Liver (tissue), 9 donors: ENCODE data around the gene RAB14. TPM values are rescaled to one million over a fixed set of nuclear protein-coding genes. Genes with fewer than 3 reads are reported as not detected.

Source experiments
- DNase-seq: peaks from one replicate; pipeline ENCODE4 v3.0.0-alpha.2; 2017; ENCODE audit warnings: low spot score
- H3K27ac ChIP-seq, 2 donors: one replicate each; pipeline ENCODE4 v1.7.0; 2013; ENCODE audit warnings: inconsistent platforms in 2 of 2, low read length in 2 of 2, control low read depth in 1 of 2, low read depth in 1 of 2, mild to moderate bottlenecking in 1 of 2
- H3K27me3 ChIP-seq, 4 donors: one replicate each; pipeline versions ENCODE4 v1.6.1 to v1.7.0; 2013; ENCODE audit warnings: low read length in 3 of 4, inconsistent platforms in 1 of 4, mild to moderate bottlenecking in 1 of 4, moderate library complexity in 1 of 4; ENCODE audit not compliant: control insufficient read depth in 4 of 4, insufficient read depth in 4 of 4
- H3K36me3 ChIP-seq, 4 donors: one replicate each; pipeline versions ENCODE4 v1.6.1 to v1.7.0; 2013; ENCODE audit warnings: low read length in 3 of 4, mild to moderate bottlenecking in 3 of 4, low read depth in 1 of 4, moderate library complexity in 1 of 4; ENCODE audit not compliant: control insufficient read depth in 4 of 4, insufficient read depth in 3 of 4
- H3K4me1 ChIP-seq, 4 donors: one replicate each; pipeline versions ENCODE4 v1.6.1 to v1.7.0; 2013; ENCODE audit warnings: low read length in 3 of 4, mild to moderate bottlenecking in 3 of 4, moderate library complexity in 1 of 4; ENCODE audit not compliant: control insufficient read depth in 4 of 4, insufficient read depth in 4 of 4
- H3K4me3 ChIP-seq, 3 donors: one replicate each; pipeline versions ENCODE4 v1.6.1 to v1.7.0; 2013; ENCODE audit warnings: low read length in 3 of 3, control low read depth in 1 of 3, low read depth in 1 of 3, mild to moderate bottlenecking in 1 of 3
- H3K9ac ChIP-seq, 2 donors: one replicate each; pipeline ENCODE4 v1.7.0; 2013; ENCODE audit warnings: low read length in 2 of 2, mild to moderate bottlenecking in 2 of 2, moderate library complexity in 2 of 2, control low read depth in 1 of 2, low read depth in 1 of 2
- H3K9me3 ChIP-seq, 4 donors: one replicate each; pipeline versions ENCODE4 v1.6.1 to v1.7.0; 2013; ENCODE audit warnings: low read length in 3 of 4; ENCODE audit not compliant: control insufficient read depth in 4 of 4
- ATF3 ChIP-seq: IDR thresholded peaks from 2 replicates; pipeline ENCODE4 v1.6.1; 2016; ENCODE audit warnings: antibody characterized with exemption
- CTCF ChIP-seq: fragments of 150-350 bp; IDR thresholded peaks from 2 replicates; pipeline ENCODE4 v1.5.1; 2017; ENCODE audit warnings: improper control_type of control experiment, low read depth, low read length; ENCODE audit not compliant: missing input control
- EGR1 ChIP-seq, 2 donors: IDR thresholded peaks; 2 replicates each; pipeline ENCODE4 v1.6.1; 2016 to 2018; ENCODE audit warnings: antibody characterized with exemption in 2 of 2, low read depth in 2 of 2
- FOXA1 ChIP-seq: IDR thresholded peaks from 2 replicates; pipeline ENCODE4 v1.6.1; 2016; ENCODE audit warnings: antibody characterized with exemption
- FOXA2 ChIP-seq: IDR thresholded peaks from 2 replicates; pipeline ENCODE4 v1.6.1; 2016; ENCODE audit warnings: antibody characterized with exemption
- HNF4A ChIP-seq, 2 donors: conservative IDR thresholded peaks; 2 replicates each; pipeline ENCODE4 v1.6.1; 2016; ENCODE audit warnings: antibody characterized with exemption in 2 of 2, mild to moderate bottlenecking in 2 of 2
- HNF4G ChIP-seq: IDR thresholded peaks from 2 replicates; pipeline ENCODE4 v1.6.1; 2016; ENCODE audit warnings: antibody characterized with exemption
- JUND ChIP-seq, 2 donors: IDR thresholded peaks; 2 replicates each; pipeline ENCODE4 v1.6.1; 2016; ENCODE audit warnings: antibody characterized with exemption in 2 of 2
- MAX ChIP-seq: IDR thresholded peaks from 2 replicates; pipeline ENCODE4 v1.6.1; 2016; ENCODE audit warnings: antibody characterized with exemption
- NR2F2 ChIP-seq: IDR thresholded peaks from 2 replicates; pipeline ENCODE4 v1.6.1; 2016; ENCODE audit warnings: antibody characterized with exemption
- REST ChIP-seq: IDR thresholded peaks from 2 replicates; pipeline ENCODE4 v1.6.1; 2016; ENCODE audit warnings: antibody characterized with exemption, mild to moderate bottlenecking
- RXRA ChIP-seq, 2 donors: IDR thresholded peaks; 2 replicates each; pipeline ENCODE4 v1.6.1; 2017 to 2018; ENCODE audit warnings: antibody characterized with exemption in 2 of 2, mild to moderate bottlenecking in 1 of 2
- SP1 ChIP-seq: IDR thresholded peaks from 2 replicates; pipeline ENCODE4 v1.6.1; 2018; ENCODE audit warnings: antibody characterized with exemption, mild to moderate bottlenecking
- YY1 ChIP-seq: IDR thresholded peaks from 2 replicates; pipeline ENCODE4 v1.6.1; 2016; ENCODE audit warnings: antibody characterized with exemption, mild to moderate bottlenecking
- ZBTB33 ChIP-seq: IDR thresholded peaks from 2 replicates; pipeline ENCODE4 v1.6.1; 2016; ENCODE audit warnings: antibody characterized with exemption
- WGBS: extraction: QIAGEN DNeasy Blood & Tissue Kit; methylation state at CpG from one replicate; pipeline ENCODE4 v1.1.7; 2013; 5-methylcytosine and 5-hydroxymethylcytosine counted together
- polyA plus RNA-seq, 2 donors: library from polyadenylated mRNA; stranded (reverse) in 1 of 2; unstranded in 1 of 2; fragments of 200-250 nt in 1 of 2; fragments of >200 nt in 1 of 2; fragmentation: Nextera tagmentation in 1 of 2; extraction: Ambion mirVana in 1 of 2; gene quantifications; one replicate each; pipeline versions ENCODE4 v1.2.1 to v1.2.3, GENCODE V29; 2013 to 2015
- total RNA-seq, 2 donors: library from RNA; depleted of rRNA; stranded (reverse); fragments of >200 nt; gene quantifications; one replicate each; pipeline ENCODE4 v1.2.3, GENCODE V29; 2014
- donor health status: healthy.
- donor health status: healthy.
- donor health status: healthy.
- donor health status: healthy.
- donor health status: healthy.

Gene RAB14
- total and polyA plus RNA-seq, 4 donors: 25.9 to 48.2 (median 36.5) TPM

GRCh38 chr9:121218357-121219027 is 16.8 kb upstream of the RAB14 start:
- Histone ChIP-seq H3K9ac (no peak overlapping the region), H3K27ac (no peak overlapping the region), H3K27me3 (no peaks in the 10 kb centered on the region), H3K9me3 (no peaks in the 10 kb centered on the region), H3K4me3 (no peak overlapping the region), H3K4me1 (no peaks in the 10 kb centered on the region), H3K36me3 (no peaks in the 10 kb centered on the region)
- no peak for DNase-seq
- WGBS: 96% methylated on average over 8 of the region's 8 CpGs
- no peak for TF ChIP-seq RXRA (IDR thresholded peaks at IDR 0.05)
- no peak for TF ChIP-seq FOXA2
- TF ChIP-seq ATF3: no peak
- TF ChIP-seq SP1: no peak
- TF ChIP-seq JUND (IDR thresholded peaks at IDR 0.05): no peak
- no peak for TF ChIP-seq EGR1 (IDR thresholded peaks at IDR 0.05; ENCODE audit: low read depth in 2 of 2)
- TF ChIP-seq NR2F2: no peak
- no peak for TF ChIP-seq YY1
- no peak for TF ChIP-seq CTCF
- TF ChIP-seq HNF4G: no peak
- no peak for TF ChIP-seq ZBTB33
- TF ChIP-seq HNF4A (conservative IDR thresholded peaks at IDR 0.05): no peak
- no peak for TF ChIP-seq FOXA1
- TF ChIP-seq MAX: no peak
- no peak for TF ChIP-seq REST
